NCI-H748 (cell line): Measurements from ENCODE around the gene PRICKLE3.
A peak's percentile ranks its signal among the peaks of the same experiment; 100 is the strongest.

Experiments
- DNase-seq: peaks from one replicate; lab custom pipeline; 2025; ENCODE audit not compliant: unreplicated experiment; lab: John Stamatoyannopoulos, UW

PRICKLE3 gene

DNA sequence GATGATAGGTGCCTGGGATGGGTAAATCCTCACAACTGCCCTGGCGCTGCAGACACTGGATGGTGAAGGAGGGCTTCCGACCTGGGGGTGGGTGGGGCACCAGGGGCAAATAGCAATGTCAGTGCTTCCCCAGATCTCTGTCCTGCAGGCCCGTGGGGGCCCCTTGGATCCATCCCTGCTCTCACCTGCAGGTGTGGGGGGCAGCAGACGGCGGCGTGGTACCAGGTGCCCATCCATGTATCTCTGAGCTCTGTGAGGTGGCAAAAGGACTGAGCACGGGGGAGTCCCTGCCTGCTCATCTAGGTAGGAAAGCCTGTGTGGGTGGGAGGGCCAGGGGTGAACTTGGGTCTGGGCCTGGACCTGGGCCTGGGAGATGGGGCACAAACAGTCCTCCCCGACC, 20.4 kb upstream of the PRICKLE3 start:
- no peak for DNase-seq

- DNase-seq, result no peak
Measured at GRCh38 chrX:49205443-49205842, 19.3 kb upstream of the PRICKLE3 start.

DNA sequence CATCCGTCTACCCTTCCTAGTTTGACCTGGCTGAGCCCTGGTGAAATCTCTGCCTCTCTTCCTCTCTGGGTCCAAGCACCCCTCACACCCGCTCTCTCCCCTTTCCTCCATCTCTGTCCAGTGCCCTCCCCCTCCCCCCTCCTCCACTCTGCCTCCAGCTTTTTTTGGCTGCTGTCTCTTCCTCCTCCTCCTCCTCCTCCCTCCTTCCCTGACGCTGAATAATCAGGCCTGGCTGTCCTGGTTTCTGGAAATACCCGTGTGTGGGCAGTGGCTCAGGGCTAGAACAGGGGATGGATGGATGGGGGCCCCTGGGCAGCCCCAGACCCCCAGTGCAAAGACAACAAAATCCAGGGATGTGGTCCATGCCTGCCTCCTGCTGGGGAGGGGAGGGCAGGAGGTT, 18.5 kb upstream of the PRICKLE3 start:
- no peak for DNase-seq

DNA sequence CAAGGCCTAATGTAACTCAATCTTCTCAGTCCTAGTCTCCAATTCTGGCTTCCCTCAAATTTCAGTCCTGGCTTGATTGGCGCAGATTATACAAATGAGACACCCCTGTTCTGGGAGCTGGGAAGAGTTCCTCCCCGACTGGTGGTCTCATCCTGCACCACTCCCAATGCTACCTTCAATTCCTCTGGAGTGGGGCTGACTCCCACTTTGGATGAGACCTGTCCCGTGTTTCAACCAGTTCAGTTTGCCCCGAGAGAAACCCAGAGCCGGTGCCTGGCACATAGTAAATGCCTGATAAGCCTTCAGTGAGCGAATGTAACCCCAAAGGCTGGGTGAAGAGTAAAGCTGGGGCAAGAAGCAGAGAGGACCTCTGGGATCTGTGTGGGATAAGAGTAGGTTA, 17.8 kb upstream of the PRICKLE3 start:
- no peak for DNase-seq

DNA sequence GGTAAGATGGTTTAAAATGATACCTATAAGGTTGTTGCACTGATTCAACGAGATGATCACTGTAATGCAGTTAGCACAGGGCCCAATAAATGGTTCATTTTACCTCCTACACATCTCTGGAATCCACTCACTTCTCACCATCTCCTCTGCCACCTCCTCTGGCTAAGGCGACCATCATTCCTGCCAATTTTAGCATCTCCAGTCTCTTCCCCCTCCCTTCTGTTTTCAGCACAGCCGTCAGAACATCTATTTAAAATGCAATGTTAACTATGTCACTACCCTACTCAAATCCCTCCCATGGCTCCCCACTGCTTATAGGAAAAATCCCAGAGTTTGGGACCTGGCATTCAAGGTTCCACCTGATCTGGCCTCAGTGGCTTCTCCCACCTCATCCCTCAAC, 17.4 kb upstream of the PRICKLE3 start:
- no peak for DNase-seq

GRCh38 chrX:49202022-49202421, 15.8 kb upstream of the PRICKLE3 start:
- no peak for DNase-seq

DNA sequence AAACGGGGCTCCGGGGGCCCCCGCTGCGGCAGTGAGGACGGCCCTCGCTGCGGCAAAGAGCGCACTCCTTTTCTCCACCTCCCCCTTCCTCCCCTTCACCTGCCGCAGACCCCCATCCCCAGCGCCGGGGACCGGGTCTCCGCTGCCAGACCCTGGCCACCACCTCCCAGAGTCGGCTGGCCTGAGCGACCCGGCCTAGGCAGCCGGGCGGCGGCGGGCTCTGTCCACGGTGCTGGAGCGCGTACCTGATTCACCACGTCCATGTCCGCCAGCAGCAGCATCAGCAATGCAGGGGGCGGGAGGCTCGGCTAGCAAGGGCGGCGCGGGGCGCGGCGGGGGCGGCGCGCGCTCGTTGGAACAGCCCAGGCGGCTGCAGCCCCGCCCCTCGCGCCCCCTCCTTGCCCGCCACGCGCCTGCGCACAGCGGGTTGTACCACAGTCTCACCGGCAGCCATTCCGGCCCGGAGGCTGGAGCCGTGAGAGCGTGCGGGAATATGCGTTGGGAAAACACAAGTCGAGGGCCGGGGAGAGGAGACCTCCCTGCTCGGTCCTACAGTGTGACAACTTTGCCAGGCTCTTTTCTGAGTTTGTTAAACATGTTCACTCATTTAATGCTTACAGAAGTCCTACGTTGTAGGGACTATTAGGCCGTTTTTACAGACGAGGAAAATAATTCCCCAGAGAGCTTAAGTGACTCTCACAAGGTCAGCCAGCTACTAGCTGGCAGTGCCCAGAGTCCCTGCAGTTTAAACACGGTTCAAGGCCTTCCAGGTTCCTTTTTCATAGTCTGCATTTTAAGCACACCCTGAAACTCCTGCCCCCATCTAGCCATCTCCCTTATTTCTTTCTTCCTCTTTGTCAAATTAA, 14.0 kb upstream of the PRICKLE3 start, which contains the start of gene SYP:
Gene SYP (minus strand): TSS at position 288 of the 866 bp plus-strand sequence. CDS start 7 bp downstream, at position 281.
- peak; percentile 86 for DNase-seq

DNA sequence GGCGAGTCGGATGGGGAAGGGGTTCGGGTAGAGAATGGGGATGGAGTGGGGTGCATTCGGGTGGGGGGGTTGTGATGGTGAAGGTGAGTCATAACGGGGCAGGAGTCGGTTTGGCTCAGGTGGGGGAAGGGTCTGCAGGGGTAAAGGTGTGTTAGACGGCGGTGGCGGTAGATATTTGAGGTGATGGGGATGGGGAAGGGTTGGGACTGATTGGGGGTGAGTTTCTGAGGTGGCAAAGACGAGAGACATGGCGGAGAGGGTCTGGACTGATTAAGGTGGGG, 13.1 kb upstream of the PRICKLE3 start:
- DNase-seq, result no peak

- DNase-seq, result no peak
Measured at GRCh38 chrX:49198540-49199314, 12.6 kb upstream of the PRICKLE3 start.

- DNase-seq, result no peak
Measured at GRCh38 chrX:49197543-49198087, 11.4 kb upstream of the PRICKLE3 start.

DNA sequence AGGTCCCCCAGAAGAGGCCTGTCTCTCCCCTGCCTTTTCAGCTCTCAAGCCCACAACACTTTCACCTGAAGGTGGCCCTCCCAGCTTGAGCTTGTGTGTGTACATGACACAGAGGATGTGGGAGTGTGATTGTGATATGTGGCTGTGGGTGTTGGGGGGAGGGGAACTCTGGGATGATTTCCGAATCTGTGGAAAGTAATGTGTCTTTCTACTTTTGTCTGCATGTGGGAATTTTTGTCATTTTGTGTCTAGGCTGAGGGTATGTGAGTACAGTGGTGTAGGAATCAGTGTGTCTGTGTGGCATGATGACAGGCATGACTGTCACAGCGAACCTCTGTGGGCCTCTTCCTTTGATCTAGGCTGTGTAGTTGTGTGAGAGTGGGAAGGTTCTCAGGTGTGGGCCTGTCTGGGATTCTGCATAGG, 7.4 kb upstream of the PRICKLE3 start:
- no peak for DNase-seq

DNA sequence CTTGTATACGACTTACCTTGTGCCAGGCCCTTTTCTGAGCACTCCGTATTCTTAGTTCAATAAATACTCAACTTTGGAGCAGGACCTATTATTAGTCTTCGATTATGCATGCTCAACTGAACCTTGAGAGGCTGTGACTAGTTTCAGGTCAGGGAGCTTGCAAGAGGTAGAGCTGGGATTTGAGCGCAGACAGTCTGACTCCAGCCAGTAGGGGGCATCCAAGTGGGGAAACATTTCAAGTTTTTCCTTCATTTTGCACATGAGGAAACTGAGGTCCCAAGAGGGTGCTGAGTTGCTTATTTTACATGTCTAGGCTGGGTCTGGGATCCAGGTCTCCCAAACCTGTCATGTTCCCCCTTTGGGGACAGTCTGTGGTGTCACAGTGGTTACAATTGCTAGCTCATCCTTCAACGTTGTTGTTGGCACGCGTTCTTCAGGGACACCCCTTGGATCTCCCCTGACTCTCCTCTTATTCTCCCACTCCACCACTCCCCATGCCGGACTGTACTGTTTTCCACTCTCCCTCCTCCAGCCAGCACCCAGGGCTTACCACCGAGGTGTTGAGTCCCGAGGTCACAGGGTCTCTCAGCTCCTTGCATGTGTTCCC, 6.7 kb upstream of the PRICKLE3 start:
- peak; percentile 28 for DNase-seq

GRCh38 chrX:49191574-49192011, 5.4 kb upstream of the PRICKLE3 start:
- peak; percentile 68 for DNase-seq

GRCh38 chrX:49190821-49191573, 4.8 kb upstream of the PRICKLE3 start:
- DNase-seq, result peak; percentile 100

DNA sequence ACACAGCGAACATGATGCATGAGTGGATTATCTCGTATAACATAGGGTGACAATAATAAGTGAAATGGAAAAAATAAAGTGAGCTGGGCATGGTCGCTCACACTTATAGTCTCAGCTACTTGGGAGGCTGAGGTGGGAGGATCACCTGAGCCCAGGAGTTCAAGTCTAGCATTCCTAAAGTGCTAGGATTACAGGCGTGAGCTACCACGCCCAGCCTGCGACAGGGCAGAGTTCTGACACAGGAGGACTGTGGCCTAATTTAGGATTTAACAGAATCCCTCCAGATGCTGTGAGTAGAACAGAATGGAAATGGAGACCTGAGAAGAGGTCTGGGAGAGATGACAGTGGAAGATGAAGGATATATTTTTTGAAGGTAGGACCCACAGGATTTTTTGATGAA, 3.4 kb upstream of the PRICKLE3 start:
- DNase-seq, result no peak

- DNase-seq, result no peak
Measured at GRCh38 chrX:49188468-49189076, 2.4 kb upstream of the PRICKLE3 start.

GRCh38 chrX:49187526-49187925, 1.4 kb upstream of the PRICKLE3 start:
- DNase-seq, result no peak

DNA sequence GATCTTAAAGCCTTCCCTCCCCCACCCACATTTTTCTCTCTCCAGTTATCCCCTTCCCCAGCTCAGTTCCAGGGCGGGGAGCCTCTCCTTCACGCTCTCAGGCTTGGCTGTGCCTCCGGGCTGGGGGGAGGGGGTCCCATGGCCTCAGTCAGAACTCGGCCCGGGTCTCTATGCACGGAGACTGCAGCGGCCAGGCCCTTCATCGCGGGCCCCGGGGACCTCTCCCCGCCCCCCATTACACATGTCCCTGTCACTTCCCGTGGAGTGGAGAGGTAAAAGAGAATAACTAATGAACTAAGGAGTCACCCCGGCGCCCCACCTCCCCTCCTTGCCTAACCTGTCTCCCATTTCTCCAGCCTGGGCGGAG, 838 bp upstream of the PRICKLE3 start:
- DNase-seq, result no peak

GRCh38 chrX:49184294-49185281, 1.6 kb downstream of the PRICKLE3 start:
- DNase-seq, result peak; percentile 95
